GM19025 (cell line): ENCODE data around the gene SLC39A11.

Experiments used
- ATAC-seq: cut with Tn5 transposase; IDR thresholded peaks from one replicate; pipeline ENCODE4 v1.9.1; 2021; ENCODE audit warnings: mild to moderate bottlenecking, low read depth, moderate library complexity; ENCODE audit not compliant: unreplicated experiment

The SLC39A11 gene

GRCh38 chr17:72734613-72735012 lies 357.9 kb downstream of the SLC39A11 start:
- no peak for ATAC-seq

GRCh38 chr17:72733619-72734282 lies 358.7 kb downstream of the SLC39A11 start:
- no peak for ATAC-seq

- ATAC-seq = no peak
Measured at GRCh38 chr17:72732893-72733618, 359.4 kb downstream of the SLC39A11 start.

- no peak for ATAC-seq
Measured at GRCh38 chr17:72730077-72730476, 362.4 kb downstream of the SLC39A11 start.

- peak; percentile 94 for ATAC-seq
Measured at GRCh38 chr17:72726936-72727335, 365.6 kb downstream of the SLC39A11 start.

- ATAC-seq = no peak
Measured at GRCh38 chr17:72725433-72726068, 366.9 kb downstream of the SLC39A11 start.

- ATAC-seq = no peak
Measured at GRCh38 chr17:72724267-72724666, 368.2 kb downstream of the SLC39A11 start.

- ATAC-seq = no peak
Measured at GRCh38 chr17:72723711-72724110, 368.8 kb downstream of the SLC39A11 start.

- no peak for ATAC-seq
Measured at GRCh38 chr17:72720494-72720825, 372.0 kb downstream of the SLC39A11 start.

GRCh38 chr17:72719578-72720493 lies 372.7 kb downstream of the SLC39A11 start:
- ATAC-seq = no peak

- no peak for ATAC-seq
Measured at GRCh38 chr17:72719206-72719577, 373.3 kb downstream of the SLC39A11 start.

- ATAC-seq = no peak
Measured at GRCh38 chr17:72717676-72718075, 374.8 kb downstream of the SLC39A11 start.

- ATAC-seq = no peak
Measured at GRCh38 chr17:72717276-72717675, 375.2 kb downstream of the SLC39A11 start.

GRCh38 chr17:72715906-72716572 lies 376.4 kb downstream of the SLC39A11 start:
- no peak for ATAC-seq

GRCh38 chr17:72714357-72714966 lies 378.0 kb downstream of the SLC39A11 start:
- ATAC-seq = no peak

- no peak for ATAC-seq
Measured at GRCh38 chr17:72713701-72714100, 378.8 kb downstream of the SLC39A11 start.

GRCh38 chr17:72711521-72712310 lies 380.8 kb downstream of the SLC39A11 start:
- ATAC-seq = no peak

- ATAC-seq = no peak
Measured at GRCh38 chr17:72710834-72711233, 381.7 kb downstream of the SLC39A11 start.

GRCh38 chr17:72710202-72710601 lies 382.3 kb downstream of the SLC39A11 start:
- ATAC-seq = no peak
